Ovary (tissue), 9 donors: ENCODE data around the gene DNAJC18. TPM values are rescaled to one million over a fixed set of nuclear protein-coding genes. Genes with fewer than 3 reads are reported as not detected.

Experiments used
- DNase-seq, 5 donors: peaks; one replicate each; pipeline ENCODE4 v3.0.0-alpha.2; 2019 to 2020
- H3K27ac ChIP-seq, 2 donors: fragments of 200-600 bp; one replicate each; pipeline versions ENCODE4 v1.5.1 to v1.8.0; 2019 to 2022
- H3K27me3 ChIP-seq: fragments of 200-600 bp; one replicate; pipeline ENCODE4 v1.8.0; 2022
- H3K36me3 ChIP-seq: fragments of 200-600 bp; sonication (generic); one replicate; pipeline ENCODE4 v1.5.1; 2019
- H3K4me1 ChIP-seq: one replicate; pipeline ENCODE4 v1.8.1; 2013; ENCODE audit warnings: mild to moderate bottlenecking, moderate library complexity; ENCODE audit not compliant: insufficient read depth
- H3K4me3 ChIP-seq: fragments of 200-600 bp; sonication (generic); one replicate; pipeline ENCODE4 v1.5.1; 2017
- H3K9me3 ChIP-seq, 2 donors: fragments of 200-600 bp in 1 of 2; sonication (generic) in 1 of 2; one replicate each; pipeline versions ENCODE4 v1.5.1 to v1.8.1; 2013 to 2019; ENCODE audit warnings: mild to moderate bottlenecking in 1 of 2, moderate library complexity in 1 of 2
- EP300 ChIP-seq: sonication (generic); formaldehyde crosslinking; IDR thresholded peaks from one replicate; pipeline ENCODE4 v1.6.1; 2017; ENCODE audit warnings: antibody characterized with exemption
- POLR2A ChIP-seq: fragments of 450-650 bp; IDR thresholded peaks from one replicate; pipeline ENCODE4 v1.6.1; 2017; ENCODE audit warnings: antibody characterized with exemption, mild to moderate bottlenecking, moderate library complexity
- WGBS, 3 donors: extraction: QIAGEN DNeasy Blood & Tissue Kit in 1 of 3; methylation state at CpG; one replicate each; pipeline versions ENCODE4 v1.1.5 to v1.1.7; 2013 to 2017; 5-methylcytosine and 5-hydroxymethylcytosine counted together
- intact Hi-C, 4 donors: fragments of 100-400 bp; cut with DNase I; formaldehyde crosslinking; loops; one replicate each; pipeline versions ENCODE4 v1.11.0 to v1.15.1; 2022 to 2023
- polyA plus RNA-seq, 2 donors: library from polyadenylated mRNA; stranded (reverse); fragments of 200-250 nt in 1 of 2; fragments of 350-450 nt in 1 of 2; fragmentation: Illumina TruSeq in 1 of 2; extraction: RNeasy Lipid Tissue Mini Kit (QIAGEN cat#74804) in 1 of 2; gene quantifications; one replicate each; pipeline ENCODE4 v1.2.3, GENCODE V29; 2013 to 2014
- total RNA-seq, 7 donors: library from RNA; depleted of rRNA in 2 of 7; stranded (reverse); fragments of >200 nt in 2 of 7; fragmentation: NEBNext Ultra II Directional in 3 of 7; extraction: Animal tissue kit (Norgen Biotek cat#: 25700) in 3 of 7; gene quantifications; one replicate each; pipeline versions ENCODE4 v1.1.0 to v1.2.4, GENCODE V29; 2016 to 2023
- TF ChIP-seq, protein P1 (sequence below), 3 donors: fragments of 450-650 bp in 2 of 3; fragments of 200-600 bp in 1 of 3; IDR thresholded peaks; one replicate each; pipeline versions ENCODE4 v1.5.1 to v1.8.0; 2016 to 2022; ENCODE audit warnings: antibody characterized with exemption in 3 of 3, mild to moderate bottlenecking in 1 of 3
- donor health status: DM: no; HTN: no; CAD: no; lungs with moderate emphysema.
- donor health status: DM: no; HTN: no; CAD: no.
- donor health status: Bipolar disorder and iron deficiency.
- donor health status: DM: yes; HTN: yes; CAD: no.
- donor health status: DM: no; HTN: no; CAD: no.
- donor health status: DM: yes; HTN: yes; CAD: no.

Gene DNAJC18
- total and polyA plus RNA-seq, 9 donors, result 5.2 to 35.6 (median 22.4) TPM

GRCh38 chr5:139453683-139454567 lies 14.6 kb upstream of the DNAJC18 start:
- no peak overlapping the region for H3K27ac ChIP-seq
- H3K4me1 ChIP-seq, result no peaks in the 10 kb centered on the region
- 57 to 59% (median 58%) methylated on average over 3 of the region's 3 CpGs for WGBS, 3 donors
- intact Hi-C loops, result no loop called here
- H3K9me3 ChIP-seq, result no peaks in the 10 kb centered on the region
- H3K27me3 ChIP-seq, result no peaks in the 10 kb centered on the region
- no peaks in the 10 kb centered on the region for H3K36me3 ChIP-seq
- TF ChIP-seq EP300, result no peak
- TF ChIP-seq, protein P1, sequence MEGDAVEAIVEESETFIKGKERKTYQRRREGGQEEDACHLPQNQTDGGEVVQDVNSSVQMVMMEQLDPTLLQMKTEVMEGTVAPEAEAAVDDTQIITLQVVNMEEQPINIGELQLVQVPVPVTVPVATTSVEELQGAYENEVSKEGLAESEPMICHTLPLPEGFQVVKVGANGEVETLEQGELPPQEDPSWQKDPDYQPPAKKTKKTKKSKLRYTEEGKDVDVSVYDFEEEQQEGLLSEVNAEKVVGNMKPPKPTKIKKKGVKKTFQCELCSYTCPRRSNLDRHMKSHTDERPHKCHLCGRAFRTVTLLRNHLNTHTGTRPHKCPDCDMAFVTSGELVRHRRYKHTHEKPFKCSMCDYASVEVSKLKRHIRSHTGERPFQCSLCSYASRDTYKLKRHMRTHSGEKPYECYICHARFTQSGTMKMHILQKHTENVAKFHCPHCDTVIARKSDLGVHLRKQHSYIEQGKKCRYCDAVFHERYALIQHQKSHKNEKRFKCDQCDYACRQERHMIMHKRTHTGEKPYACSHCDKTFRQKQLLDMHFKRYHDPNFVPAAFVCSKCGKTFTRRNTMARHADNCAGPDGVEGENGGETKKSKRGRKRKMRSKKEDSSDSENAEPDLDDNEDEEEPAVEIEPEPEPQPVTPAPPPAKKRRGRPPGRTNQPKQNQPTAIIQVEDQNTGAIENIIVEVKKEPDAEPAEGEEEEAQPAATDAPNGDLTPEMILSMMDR (IDR thresholded peaks at IDR 0.05), result no peak
- TF ChIP-seq POLR2A, result no peak
- H3K4me3 ChIP-seq, result no peak overlapping the region
- DNase-seq, result peak in 1 of 5 donors; percentile 4

- Histone ChIP-seq H3K27me3 (no peaks in the 10 kb centered on the region), H3K9me3 (no peaks in the 10 kb centered on the region), H3K27ac (no peak overlapping the region), H3K4me1 (no peaks in the 10 kb centered on the region), H3K4me3 (no peak overlapping the region), H3K36me3 (no peaks in the 10 kb centered on the region)
- WGBS, 3 donors, result 73 to 81% (median 76%) methylated on average over 3 of the region's 3 CpGs
- peak in 1 of 5 donors; percentile 14 for DNase-seq
- TF ChIP-seq, protein P1 (IDR thresholded peaks at IDR 0.05), result no peak
- TF ChIP-seq POLR2A (no peak), EP300 (no peak)
- intact Hi-C loops, result no loop called here
Measured at GRCh38 chr5:139451878-139452660, 12.7 kb upstream of the DNAJC18 start.

GRCh38 chr5:139451176-139451575 lies 11.9 kb upstream of the DNAJC18 start:
- 92 to 97% (median 93%) methylated on average over 2 of the region's 2 CpGs for WGBS, 3 donors
- DNase-seq, result peak in 1 of 5 donors; percentile 10

More at GRCh38 chr5:139451176-139451575, 11.9 kb upstream of the DNAJC18 start:
- TF ChIP-seq EP300 (no peak), POLR2A (no peak)
- TF ChIP-seq, protein P1 (IDR thresholded peaks at IDR 0.05), result no peak
- Histone ChIP-seq H3K36me3 (no peaks in the 10 kb centered on the region), H3K27ac (no peak overlapping the region), H3K4me1 (no peaks in the 10 kb centered on the region), H3K27me3 (no peaks in the 10 kb centered on the region), H3K9me3 (no peaks in the 10 kb centered on the region), H3K4me3 (no peak overlapping the region)
- intact Hi-C loops, result no loop called here
